Erythroblast (primary cell): ENCODE data around the gene MIP.

Experiments used
- GATA1 ChIP-seq: IDR thresholded peaks from 2 replicates; pipeline ENCODE4 v1.6.1; 2011; ENCODE audit warnings: low read depth, mild to moderate bottlenecking, control low read depth, low read length, moderate library complexity
- POLR2A ChIP-seq: IDR thresholded peaks from 2 replicates; pipeline ENCODE4 v1.6.1; 2011; ENCODE audit warnings: mild to moderate bottlenecking, low read length

DNA sequence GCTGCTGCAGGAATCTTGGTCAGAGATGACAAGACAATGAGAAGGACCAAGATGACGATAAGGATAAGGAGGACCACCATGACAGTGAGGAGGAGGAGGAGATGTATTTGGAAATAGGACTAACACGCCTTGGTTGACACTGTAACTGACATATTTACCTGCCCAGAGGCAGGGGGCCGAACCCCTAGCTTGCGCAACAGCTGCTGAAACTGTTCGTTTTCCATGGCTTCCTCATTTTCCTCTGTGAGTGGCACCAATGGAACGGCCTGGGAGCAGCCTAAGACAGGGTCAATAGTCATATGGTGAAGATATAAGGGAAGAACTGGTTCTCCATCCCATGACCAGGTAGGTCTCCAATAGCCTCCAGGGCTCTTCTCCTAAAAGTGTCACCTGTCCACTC is 34.0 kb downstream of the MIP start:
- TF ChIP-seq POLR2A (no peak), GATA1 (no peak)
